Activated CD8-positive, alpha-beta T cell treated with anti-CD3 and anti-CD28 coated beads for 36 hours (primary cell): ENCODE data around the gene FRG2C. TPM values are rescaled to one million over a fixed set of nuclear protein-coding genes. Genes with fewer than 3 reads are reported as not detected.
"Not testable (repeated sequence)": the region's sequence is repeated elsewhere in the genome, so short reads cannot be mapped to it uniquely, and the experiment has no call there.

Source experiments
- ATAC-seq: fragments of 200-7000 bp; cut with Tn5 transposase; one replicate; pipeline ENCODE4 v1.10.0; 2021; ENCODE audit warnings: mild to moderate bottlenecking, moderate library complexity
- CTCF ChIA-PET: fragments of 350-600 bp; sonication (Branson Sonifier 250); formaldehyde crosslinking; loops from one replicate; lab custom pipeline; 2021; ENCODE audit warnings: antibody characterized with exemption; lab: Charles Lee
- POLR2A ChIA-PET: fragments of 350-600 bp; sonication (Branson Sonifier 250); formaldehyde crosslinking; loops from one replicate; lab custom pipeline; 2021; ENCODE audit warnings: antibody characterized with exemption; lab: Charles Lee
- DNase-seq: peaks from one replicate; pipeline ENCODE4 v3.0.0-alpha.2; 2020
- H3K27ac Mint-ChIP-seq: one replicate; pipeline ENCODE4 v1.8.0; 2021; ENCODE audit warnings: mild to moderate bottlenecking, mixed read lengths
- H3K27me3 Mint-ChIP-seq: one replicate; pipeline ENCODE4 v1.8.0; 2021; ENCODE audit warnings: mixed read lengths
- H3K36me3 Mint-ChIP-seq: one replicate; pipeline ENCODE4 v1.8.0; 2021; ENCODE audit warnings: low read depth, mixed read lengths
- H3K4me1 Mint-ChIP-seq: one replicate; pipeline ENCODE4 v1.8.0; 2021; ENCODE audit warnings: low read depth, mixed read lengths
- H3K4me3 Mint-ChIP-seq: one replicate; pipeline ENCODE4 v1.8.0; 2021; ENCODE audit warnings: mild to moderate bottlenecking, moderate library complexity, mixed read lengths
- H3K9me3 Mint-ChIP-seq: one replicate; pipeline ENCODE4 v1.8.0; 2021; ENCODE audit warnings: mixed read lengths
- intact Hi-C: fragments of 100-400 bp; cut with micrococcal nuclease; formaldehyde crosslinking; loops from one replicate; pipeline ENCODE4 v1.10.0; 2022
- total RNA-seq, 2 experiments: library from RNA; stranded (reverse); gene quantifications; one replicate each; pipeline ENCODE4 v1.2.3, GENCODE V29; 2021
- TF ChIP-seq, protein P1 (sequence below): fragments of 200-600 bp; IDR thresholded peaks from one replicate; pipeline ENCODE4 v1.8.0; 2022; ENCODE audit warnings: antibody characterized with exemption, mild to moderate bottlenecking

The FRG2C gene
- total RNA-seq, 2 experiments from 2014 or later = not detected

DNA sequence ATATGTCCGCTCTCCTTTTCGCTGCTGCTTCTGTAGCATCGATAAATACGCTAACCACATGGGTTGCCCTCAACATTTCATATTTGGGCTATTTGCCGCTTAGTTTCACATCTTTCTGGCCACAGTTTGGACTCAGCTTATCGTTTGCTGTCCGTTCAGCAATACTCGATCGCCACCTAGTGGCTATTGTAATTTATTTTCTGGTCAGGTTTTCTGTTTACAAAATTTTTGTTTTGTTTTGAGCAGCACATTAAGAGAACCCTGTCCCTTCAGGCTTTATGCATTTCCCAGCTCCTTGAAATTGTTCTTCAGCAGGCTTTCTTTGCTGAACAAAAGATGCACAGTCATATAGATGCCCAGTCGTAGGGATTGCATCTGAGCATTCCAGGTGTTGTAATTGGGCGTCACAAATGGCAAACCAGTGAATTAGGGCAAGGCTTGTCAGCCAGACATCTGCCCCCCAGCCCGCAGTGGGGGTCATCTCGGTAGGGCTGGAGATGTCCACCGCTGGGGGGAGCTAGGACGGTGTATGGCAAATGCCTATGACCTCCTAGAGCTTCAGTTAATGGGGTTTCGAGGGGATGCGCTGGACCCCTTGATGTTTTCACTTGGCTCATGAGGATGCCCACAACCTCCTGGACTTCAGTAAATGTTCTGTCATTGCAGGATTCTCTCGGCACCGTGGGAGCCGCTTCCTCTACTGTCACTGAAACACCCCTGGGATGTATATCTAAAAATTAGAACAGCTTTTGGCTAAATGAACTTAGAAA is 20.9 kb upstream of the FRG2C start:
- H3K36me3 Mint-ChIP-seq, DNase-seq, POLR2A ChIA-PET, H3K27ac Mint-ChIP-seq, ATAC-seq, H3K27me3 Mint-ChIP-seq, intact Hi-C loops, H3K4me1 Mint-ChIP-seq, H3K9me3 Mint-ChIP-seq: not testable (repeated sequence)
- TF ChIP-seq, protein P1, sequence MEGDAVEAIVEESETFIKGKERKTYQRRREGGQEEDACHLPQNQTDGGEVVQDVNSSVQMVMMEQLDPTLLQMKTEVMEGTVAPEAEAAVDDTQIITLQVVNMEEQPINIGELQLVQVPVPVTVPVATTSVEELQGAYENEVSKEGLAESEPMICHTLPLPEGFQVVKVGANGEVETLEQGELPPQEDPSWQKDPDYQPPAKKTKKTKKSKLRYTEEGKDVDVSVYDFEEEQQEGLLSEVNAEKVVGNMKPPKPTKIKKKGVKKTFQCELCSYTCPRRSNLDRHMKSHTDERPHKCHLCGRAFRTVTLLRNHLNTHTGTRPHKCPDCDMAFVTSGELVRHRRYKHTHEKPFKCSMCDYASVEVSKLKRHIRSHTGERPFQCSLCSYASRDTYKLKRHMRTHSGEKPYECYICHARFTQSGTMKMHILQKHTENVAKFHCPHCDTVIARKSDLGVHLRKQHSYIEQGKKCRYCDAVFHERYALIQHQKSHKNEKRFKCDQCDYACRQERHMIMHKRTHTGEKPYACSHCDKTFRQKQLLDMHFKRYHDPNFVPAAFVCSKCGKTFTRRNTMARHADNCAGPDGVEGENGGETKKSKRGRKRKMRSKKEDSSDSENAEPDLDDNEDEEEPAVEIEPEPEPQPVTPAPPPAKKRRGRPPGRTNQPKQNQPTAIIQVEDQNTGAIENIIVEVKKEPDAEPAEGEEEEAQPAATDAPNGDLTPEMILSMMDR = peak; percentile 74
- peak overlapping the region; percentile 40 for H3K4me3 Mint-ChIP-seq
- CTCF ChIA-PET = interaction anchor here (0.7 to 1.0 kb wide), 2 partner anchors 38 to 1322 kb away, joined by 3 read pairs; no protein-coding TSS in a partner anchor

DNA sequence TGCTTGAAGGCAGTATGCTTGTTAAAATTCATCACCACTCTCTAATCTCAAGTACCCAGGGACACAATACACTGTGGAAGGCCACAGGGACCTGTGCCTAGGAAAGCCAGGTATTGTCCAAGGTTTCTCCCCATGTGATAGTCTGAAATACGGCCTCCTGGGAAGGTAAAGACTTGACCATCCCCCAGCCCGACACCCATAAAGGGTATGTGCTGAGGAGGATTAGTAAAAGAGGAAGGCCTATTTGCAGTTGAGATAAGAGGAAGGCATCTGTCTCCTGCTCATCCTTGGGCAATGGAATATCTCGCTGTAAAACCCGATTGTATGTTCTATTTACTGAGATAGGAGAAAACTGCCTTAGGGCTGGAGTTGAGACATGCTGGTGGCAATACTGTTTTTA is 18.6 kb upstream of the FRG2C start:
- intact Hi-C loops, H3K36me3 Mint-ChIP-seq, POLR2A ChIA-PET, H3K4me3 Mint-ChIP-seq, ATAC-seq, CTCF ChIA-PET, H3K9me3 Mint-ChIP-seq, H3K4me1 Mint-ChIP-seq, H3K27me3 Mint-ChIP-seq, H3K27ac Mint-ChIP-seq, DNase-seq: not testable (repeated sequence)

GRCh38 chr3:75650191-75650590 is 13.9 kb upstream of the FRG2C start:
- H3K9me3 Mint-ChIP-seq = no peaks in the 10 kb centered on the region
- no peaks in the 10 kb centered on the region for H3K4me1 Mint-ChIP-seq
- no peaks in the 10 kb centered on the region for H3K36me3 Mint-ChIP-seq
- ATAC-seq = no peak
- DNase-seq = no peak
- POLR2A ChIA-PET = no interaction called here
- intact Hi-C loops = no loop called here
- H3K27ac Mint-ChIP-seq = no peak overlapping the region
- H3K27me3 Mint-ChIP-seq = peaks cover 3% of the 10 kb centered on the region
- TF ChIP-seq, protein P1 = no peak
- CTCF ChIA-PET = no interaction called here
- H3K4me3 Mint-ChIP-seq = no peak overlapping the region

GRCh38 chr3:75655101-75655904 is 8.8 kb upstream of the FRG2C start:
- ATAC-seq, DNase-seq, POLR2A ChIA-PET, H3K4me1 Mint-ChIP-seq, H3K27ac Mint-ChIP-seq, intact Hi-C loops, H3K9me3 Mint-ChIP-seq, H3K36me3 Mint-ChIP-seq, H3K4me3 Mint-ChIP-seq, CTCF ChIA-PET: not testable (repeated sequence)
- peaks cover 19% of the 10 kb centered on the region for H3K27me3 Mint-ChIP-seq

DNA sequence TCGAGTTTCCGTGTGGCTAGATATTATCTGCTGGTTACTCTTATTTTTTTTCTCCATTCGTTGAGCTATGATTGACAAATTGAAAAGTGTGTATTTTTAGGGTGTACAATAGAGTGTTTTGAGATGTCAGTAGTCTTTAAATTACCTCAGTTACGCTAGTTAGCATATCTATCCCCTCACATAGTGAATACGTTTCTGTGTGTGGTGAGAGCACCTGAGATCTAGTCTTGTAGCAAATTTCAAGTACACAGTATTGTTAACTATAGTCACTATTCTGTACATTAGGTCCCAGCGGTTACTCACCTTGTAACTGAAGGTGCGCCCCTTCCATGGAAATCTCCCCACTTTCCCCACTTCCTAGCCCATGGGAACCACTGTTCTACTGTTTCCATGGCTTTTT is 8.2 kb upstream of the FRG2C start:
- H3K4me3 Mint-ChIP-seq, intact Hi-C loops, H3K36me3 Mint-ChIP-seq, H3K9me3 Mint-ChIP-seq, H3K4me1 Mint-ChIP-seq, H3K27ac Mint-ChIP-seq, ATAC-seq, POLR2A ChIA-PET, DNase-seq, CTCF ChIA-PET: not testable (repeated sequence)
- peaks cover 23% of the 10 kb centered on the region for H3K27me3 Mint-ChIP-seq

- H3K27ac Mint-ChIP-seq, H3K4me1 Mint-ChIP-seq, intact Hi-C loops, POLR2A ChIA-PET, H3K9me3 Mint-ChIP-seq, CTCF ChIA-PET, ATAC-seq, DNase-seq, H3K36me3 Mint-ChIP-seq: not testable (repeated sequence)
- Mint-ChIP-seq H3K4me3 (peak overlapping the region; percentile 49), H3K27me3 (peaks cover 25% of the 10 kb centered on the region)
- TF ChIP-seq, protein P1 = peak; percentile 20
Measured at GRCh38 chr3:75658411-75659107, 5.6 kb upstream of the FRG2C start.

DNA sequence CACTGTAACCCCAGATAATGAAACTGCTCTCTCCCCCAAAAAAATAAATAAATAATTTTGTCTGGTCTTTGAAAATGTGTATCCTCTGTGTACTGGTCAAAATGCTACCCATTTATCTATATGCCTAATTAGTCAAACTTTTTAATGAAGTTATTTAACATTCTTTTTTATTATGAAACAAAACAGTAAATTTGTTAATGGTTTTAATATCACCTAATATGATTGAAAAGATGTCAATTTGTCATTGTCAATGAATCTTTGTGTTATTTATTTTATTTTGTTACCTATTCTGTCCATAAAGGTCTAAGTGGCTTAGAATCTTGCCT is 5.1 kb upstream of the FRG2C start:
- H3K4me3 Mint-ChIP-seq, H3K9me3 Mint-ChIP-seq, CTCF ChIA-PET, H3K36me3 Mint-ChIP-seq, POLR2A ChIA-PET, intact Hi-C loops, ATAC-seq, DNase-seq, H3K4me1 Mint-ChIP-seq, H3K27ac Mint-ChIP-seq: not testable (repeated sequence)
- H3K27me3 Mint-ChIP-seq = peaks cover 25% of the 10 kb centered on the region

- Mint-ChIP-seq H3K27me3 (peaks cover 28% of the 10 kb centered on the region), H3K9me3 (peaks cover 13% of the 10 kb centered on the region)
- POLR2A ChIA-PET, DNase-seq, H3K4me3 Mint-ChIP-seq, H3K27ac Mint-ChIP-seq, H3K36me3 Mint-ChIP-seq, H3K4me1 Mint-ChIP-seq, ATAC-seq, intact Hi-C loops, CTCF ChIA-PET: not testable (repeated sequence)
Measured at GRCh38 chr3:75665626-75666025, 1.5 kb downstream of the FRG2C start.
